Measurements from ENCODE around the gene RASSF10.

Gene RASSF10

DNA sequence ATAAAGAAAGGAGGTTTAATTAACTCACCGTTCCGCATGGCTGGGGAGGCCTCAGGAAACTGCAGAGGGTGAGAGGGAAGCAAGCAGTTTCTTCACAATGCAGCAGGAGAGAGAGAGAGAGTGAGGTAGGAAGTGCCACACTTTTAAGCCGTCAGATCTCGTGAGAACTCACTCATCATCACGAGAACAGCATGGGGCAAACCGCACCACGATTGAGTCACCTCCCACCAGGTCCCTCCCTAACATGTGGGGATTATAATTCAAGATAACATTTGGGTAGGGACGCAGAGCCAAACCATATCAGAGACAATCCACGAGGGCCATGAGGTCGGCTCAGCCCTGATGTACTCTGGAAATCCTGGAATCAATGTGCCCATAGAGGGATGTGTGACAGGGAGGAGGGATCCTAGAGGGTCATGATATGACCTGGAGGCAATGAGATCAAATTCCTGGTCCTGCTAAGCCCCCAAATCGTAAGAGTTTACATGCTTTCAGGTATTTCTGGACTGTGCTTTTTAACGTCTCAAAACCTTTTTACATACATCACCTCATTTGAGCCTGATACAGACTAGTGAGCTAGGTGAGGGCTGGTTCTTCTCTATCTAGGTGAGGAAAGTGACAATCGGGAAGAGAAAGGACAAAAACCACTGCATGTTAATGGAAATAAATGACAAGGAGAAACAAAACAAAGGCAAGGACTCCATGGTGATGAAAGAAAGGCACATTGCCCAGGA lies 19.5 kb upstream of the RASSF10 start:
- intact Hi-C loops (cut with DNase I), result no loop called here
- DNase-seq, result no peak

DNA sequence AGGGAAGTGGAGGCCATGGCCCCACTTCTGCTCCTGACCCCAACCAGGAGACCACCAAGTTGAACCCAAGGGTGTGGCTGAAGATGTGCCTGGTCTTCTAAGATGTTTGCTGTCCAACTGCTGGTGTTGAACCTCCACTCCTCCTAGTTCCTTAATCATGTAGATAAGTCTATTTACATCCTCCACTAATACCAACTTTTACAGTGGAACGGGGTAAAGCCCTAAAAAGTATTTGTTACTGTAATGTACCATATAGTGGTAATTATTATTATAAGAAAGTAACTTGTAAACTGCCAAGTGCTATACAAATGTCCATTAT lies 19.0 kb upstream of the RASSF10 start:
- no peak for DNase-seq
- intact Hi-C loops (cut with DNase I), result no loop called here

DNA sequence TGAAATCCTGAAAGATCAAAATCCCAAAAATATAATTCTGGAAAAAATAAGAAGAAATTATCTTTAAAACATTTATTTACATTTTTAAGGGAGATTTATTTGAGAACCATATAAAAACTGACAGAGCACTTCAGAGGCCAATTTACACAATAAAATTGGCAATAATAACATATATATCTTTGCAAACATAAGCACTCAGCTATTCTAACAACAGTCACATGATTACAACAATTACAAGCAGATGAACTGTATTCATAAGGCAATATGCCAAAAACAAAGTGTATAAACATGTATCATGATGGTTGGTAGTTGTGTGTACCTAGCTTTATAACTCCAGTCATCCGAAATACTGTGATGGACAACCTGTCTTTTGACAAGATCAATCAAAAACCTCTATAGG lies 17.7 kb upstream of the RASSF10 start:
- intact Hi-C loops (cut with DNase I), result no loop called here
- DNase-seq, result no peak

DNA sequence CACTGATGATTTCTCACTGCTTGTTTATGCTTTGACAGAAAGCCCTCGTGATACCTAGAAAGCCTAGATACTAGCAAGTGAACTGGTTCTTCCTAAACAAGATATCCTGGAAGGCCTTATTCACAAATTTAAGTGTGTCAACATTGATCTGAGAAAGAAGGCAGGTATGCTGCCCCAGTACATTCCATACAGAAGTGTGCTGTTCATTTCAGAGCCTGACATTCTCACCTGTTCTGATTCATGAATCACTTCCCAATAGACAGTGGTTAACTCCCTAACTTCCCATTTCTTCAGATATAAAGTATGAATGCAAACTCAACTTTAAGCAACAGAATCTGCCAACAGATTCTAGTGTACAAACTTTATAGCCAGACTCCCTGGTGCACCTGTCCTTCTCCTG lies 15.5 kb upstream of the RASSF10 start:
- intact Hi-C loops (cut with DNase I), result no loop called here
- no peak for DNase-seq

DNA sequence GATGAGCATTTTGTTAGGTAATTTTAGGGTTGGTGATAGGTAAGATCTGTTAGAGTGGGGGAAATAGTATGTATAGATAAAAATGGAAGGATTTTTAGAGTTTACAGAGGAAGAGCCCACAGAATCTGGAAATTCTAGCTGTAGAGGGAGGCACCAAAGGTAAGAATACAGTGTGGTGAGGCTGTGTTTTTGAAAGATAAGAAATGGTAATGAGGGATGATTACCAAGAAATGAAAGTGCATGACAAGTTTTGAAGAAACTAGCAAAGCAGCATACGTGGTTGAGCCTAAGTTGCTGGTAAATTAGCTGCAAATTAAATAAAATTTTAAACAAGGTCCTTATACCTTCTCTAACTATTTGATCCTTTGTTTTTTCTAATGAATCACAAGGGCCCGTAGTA lies 14.6 kb upstream of the RASSF10 start:
- DNase-seq, result no peak
- intact Hi-C loops (cut with DNase I), result no loop called here

DNA sequence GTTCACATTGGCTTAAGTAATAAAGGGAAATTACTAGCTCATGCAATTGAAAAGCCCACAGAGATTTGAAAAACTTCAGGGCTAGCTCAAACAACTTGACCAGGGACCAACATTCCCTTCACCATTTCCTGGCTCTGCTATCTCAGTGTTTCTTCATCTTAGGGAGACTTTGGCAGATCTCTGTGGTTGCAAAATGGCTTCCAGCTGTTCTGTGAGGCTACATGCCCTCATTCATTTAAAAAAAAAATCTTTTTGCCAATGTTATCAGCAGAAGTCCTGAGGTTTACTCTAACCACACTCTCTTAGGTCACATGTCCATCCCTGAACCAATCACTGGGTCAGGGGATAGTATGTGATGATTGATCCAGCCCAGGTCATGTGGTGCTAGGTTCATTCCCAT lies 13.9 kb upstream of the RASSF10 start:
- intact Hi-C loops (cut with DNase I), result no loop called here
- no peak for DNase-seq

DNA sequence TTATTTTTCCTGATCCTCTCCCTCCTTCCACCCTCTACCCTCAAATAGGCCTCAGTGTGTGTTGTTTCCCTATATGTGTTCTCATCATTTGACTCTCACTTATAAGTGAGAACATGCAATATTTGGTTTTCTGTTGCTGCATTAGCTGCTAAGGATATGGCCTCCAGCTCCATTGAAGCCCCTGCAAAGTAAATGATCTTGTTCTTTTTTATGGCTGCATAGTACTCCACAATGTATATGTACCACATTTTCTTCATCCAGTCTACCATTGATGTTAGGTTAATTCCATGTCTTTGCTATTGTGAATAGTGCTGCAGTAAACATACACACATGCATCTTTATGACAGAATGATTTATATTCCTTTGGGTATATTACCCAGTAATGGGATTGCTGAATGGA lies 13.3 kb upstream of the RASSF10 start:
- no peak for DNase-seq
- intact Hi-C loops (cut with DNase I), result no loop called here

DNA sequence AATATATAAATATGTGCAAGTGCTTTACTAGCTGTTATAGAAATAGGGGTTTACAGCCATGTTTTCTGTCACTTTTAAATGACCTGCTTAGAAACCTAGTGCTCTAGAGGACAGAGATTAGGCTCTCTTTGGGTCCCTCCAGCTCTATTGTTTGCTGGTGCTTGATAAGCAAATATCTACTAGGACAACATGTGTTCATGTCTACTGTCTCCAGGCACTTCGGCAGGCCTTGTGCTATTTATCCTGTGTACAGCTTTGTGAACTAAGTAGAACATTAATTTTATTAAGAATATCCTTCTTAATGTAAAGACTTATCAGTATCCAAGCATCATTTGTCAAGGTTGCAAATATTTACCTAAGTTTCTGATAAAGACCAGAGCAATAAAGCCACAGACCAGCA lies 11.9 kb upstream of the RASSF10 start:
- no peak for DNase-seq
- intact Hi-C loops (cut with DNase I), result no loop called here

DNA sequence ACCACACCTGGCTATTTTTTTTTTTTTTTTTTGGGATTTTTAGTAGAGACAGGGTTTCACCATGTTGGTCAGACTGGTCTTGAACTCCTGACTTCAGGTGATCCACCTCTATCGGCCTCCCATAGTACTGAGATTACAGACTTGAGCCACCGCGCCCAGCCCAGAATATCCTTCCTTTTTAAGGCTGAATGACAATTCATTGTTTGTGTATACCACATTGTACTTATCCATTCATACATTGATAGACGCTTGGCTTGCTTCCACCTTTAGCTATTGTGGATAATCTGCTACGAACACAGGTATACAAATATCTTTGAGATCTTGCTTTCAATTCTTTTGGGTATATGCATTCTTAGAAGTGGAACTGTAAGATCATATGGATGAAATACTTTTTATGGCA lies 10.8 kb upstream of the RASSF10 start:
- DNase-seq, result no peak
- intact Hi-C loops (cut with DNase I), result no loop called here

DNA sequence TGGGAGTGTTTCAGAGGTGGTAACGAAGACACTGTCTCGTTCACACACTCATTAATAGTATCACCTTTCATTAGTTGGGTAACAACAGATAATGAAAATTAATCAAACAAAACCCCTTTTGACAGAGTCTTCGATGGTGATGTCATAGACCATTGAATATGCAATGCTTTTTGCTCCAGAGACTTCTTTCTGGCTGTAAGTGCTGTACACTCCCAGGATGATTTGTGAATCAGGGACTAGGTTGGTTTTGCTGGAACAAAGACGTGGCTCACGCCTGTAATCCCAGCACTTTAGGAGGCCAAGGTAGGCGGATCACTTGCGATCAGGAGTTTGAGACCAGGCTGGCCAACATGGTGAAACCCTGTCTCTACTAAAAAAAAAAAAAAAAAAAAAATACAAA lies 9.5 kb upstream of the RASSF10 start:
- no peak for DNase-seq
- intact Hi-C loops (cut with DNase I), result no loop called here

DNA sequence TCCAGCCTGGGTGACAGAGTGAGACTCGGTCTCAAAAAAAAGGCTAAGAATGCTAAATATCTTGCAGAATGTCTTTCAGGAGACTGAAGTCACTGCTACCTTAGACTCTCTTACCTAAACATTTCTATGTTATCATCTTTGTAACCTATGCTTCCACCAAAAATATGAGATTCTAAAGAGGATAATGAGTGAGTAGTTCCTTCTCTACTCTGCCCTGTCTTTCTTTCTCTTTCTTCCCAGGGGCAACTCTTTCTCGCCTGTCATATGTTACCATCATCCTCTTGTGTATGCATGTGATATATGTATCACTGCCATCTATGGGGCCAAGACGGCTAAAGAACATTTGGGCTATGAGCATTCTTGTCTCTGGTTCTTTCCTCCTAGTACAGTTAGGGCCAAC lies 9.0 kb upstream of the RASSF10 start:
- DNase-seq, result no peak
- intact Hi-C loops (cut with DNase I), result no loop called here

DNA sequence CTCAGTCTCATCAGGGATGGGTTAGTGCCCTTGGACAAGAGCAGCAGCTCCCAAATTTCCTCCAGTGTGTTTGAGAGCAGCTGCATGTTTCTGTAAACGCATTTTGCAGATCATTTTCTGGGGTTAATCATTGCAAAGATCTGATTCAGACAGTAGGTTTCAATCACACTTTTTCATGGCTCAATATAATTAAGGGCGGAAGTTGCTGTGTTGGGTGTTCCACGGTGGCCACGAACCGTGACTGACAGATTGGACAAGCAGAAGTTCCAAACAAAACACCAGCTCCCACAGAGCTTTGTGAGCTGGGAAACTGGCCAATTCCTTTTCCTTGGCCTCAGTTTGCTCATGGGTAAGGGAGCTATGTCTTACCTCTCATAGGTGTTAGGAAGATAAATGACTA lies 8.4 kb upstream of the RASSF10 start:
- intact Hi-C loops (cut with DNase I), result no loop called here
- no peak for DNase-seq

DNA sequence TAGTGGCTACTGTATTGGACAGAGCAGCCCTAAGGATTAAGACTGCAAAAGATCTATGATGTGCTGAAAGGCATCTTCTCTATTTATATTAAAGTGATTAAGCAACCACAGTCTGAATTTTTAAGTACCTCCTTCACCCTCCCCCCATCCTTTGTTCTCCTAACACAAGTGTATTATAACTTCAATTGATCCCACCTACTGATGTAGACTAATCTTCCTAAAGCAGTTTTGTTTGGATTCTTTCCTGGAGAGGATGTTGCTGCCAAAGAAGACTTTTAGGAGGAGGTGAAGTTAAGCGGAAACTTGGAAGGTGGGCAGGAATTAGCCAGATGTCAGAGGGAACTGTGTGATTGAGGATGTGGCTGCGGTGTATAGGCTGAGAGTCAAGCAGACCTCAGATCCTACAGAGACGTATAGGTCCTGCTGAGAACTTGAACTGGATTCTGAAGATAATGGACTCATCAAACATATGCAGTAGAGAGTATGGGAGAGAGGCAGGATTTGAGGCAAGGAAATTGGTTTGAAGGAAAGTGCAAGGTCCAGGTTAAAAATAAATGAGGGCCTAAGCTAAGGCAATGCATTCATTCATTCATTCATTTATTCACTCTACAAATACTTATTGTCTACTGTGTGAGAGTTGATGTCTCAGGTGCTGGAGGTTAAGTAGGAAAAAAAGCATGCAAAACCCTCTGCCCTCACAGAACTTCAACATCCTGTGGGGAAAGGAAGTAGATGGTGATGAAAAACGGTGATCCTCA lies 5.2 kb upstream of the RASSF10 start:
- no peak for DNase-seq
- intact Hi-C loops (cut with DNase I), result no loop called here

DNA sequence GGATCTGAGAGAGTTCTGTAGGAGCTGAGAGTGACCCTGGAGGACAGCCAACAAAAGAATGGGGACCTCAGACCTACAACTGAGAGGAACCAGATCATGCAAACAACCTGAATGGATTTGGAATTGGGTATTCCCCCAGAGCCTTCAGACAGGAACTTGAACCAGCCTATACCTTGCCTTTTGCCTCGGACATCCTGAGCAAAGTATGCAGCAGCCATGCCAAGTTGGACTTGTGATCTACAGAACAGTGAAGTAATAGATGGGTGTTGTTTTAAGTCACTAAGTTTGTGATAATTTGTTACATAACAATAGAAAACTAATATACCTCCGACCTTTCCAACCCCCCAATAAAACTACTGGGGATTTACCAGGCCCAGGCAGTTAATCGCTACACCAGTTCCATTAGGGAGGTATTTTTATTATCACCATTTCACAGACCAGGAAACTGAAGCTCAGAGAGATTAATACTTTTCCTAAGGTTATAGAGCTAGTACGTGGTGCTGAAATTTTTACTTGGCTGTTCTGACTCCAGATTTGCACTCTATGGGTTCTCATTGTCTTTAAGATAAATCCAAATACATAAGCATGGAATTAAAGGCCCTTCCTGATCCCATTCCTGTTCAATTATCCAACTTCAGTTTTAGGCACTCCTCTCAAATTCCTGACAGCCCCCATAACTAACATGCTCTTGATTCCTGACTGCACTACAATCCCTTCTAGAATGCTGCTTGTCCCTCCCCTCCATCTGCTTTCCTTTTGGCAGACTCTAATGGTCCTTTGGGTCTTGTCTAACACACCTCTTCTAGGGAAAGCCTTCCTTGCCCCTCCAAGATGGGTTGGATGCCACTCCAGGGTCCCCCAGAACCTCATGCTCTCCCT lies 1.7 kb upstream of the RASSF10 start:
- intact Hi-C loops (cut with DNase I), result no loop called here
- no peak for DNase-seq

DNA sequence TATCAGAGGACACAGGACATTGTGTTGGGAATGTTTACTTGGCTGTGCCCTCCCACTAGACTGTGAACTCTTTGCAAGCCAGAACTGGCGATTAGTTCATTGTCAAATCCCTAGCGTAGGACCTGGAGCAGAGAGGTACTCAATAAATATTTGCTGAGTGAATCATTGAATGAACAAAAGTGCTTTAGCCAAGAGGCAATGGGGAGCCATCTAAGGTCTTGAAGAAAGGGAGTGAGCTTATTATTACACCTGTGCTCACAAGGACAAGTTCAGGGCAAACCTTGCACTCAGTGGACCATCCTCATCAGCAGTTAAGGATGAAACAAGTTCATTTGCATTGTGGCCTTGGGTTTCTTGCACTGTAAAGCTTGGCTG lies 1.1 kb upstream of the RASSF10 start:
- no peak for DNase-seq
- intact Hi-C loops (cut with DNase I), result no loop called here

DNA sequence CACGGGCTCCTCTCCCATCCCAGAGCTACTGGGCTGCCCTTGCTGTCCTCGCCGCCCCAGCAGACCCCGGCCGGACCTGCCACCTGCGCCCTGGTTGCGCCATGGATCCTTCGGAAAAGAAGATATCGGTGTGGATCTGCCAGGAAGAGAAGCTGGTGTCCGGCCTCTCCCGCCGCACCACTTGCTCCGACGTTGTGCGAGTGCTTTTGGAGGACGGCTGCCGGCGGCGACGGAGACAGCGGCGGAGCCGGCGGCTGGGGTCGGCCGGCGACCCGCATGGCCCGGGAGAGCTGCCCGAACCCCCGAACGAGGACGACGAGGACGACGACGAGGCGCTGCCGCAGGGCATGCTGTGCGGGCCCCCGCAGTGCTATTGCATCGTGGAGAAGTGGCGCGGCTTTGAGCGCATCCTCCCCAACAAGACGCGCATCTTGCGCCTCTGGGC lies 382 bp downstream of the RASSF10 start:
- intact Hi-C loops (cut with DNase I), result no loop called here
- DNase-seq, result no peak

DNA sequence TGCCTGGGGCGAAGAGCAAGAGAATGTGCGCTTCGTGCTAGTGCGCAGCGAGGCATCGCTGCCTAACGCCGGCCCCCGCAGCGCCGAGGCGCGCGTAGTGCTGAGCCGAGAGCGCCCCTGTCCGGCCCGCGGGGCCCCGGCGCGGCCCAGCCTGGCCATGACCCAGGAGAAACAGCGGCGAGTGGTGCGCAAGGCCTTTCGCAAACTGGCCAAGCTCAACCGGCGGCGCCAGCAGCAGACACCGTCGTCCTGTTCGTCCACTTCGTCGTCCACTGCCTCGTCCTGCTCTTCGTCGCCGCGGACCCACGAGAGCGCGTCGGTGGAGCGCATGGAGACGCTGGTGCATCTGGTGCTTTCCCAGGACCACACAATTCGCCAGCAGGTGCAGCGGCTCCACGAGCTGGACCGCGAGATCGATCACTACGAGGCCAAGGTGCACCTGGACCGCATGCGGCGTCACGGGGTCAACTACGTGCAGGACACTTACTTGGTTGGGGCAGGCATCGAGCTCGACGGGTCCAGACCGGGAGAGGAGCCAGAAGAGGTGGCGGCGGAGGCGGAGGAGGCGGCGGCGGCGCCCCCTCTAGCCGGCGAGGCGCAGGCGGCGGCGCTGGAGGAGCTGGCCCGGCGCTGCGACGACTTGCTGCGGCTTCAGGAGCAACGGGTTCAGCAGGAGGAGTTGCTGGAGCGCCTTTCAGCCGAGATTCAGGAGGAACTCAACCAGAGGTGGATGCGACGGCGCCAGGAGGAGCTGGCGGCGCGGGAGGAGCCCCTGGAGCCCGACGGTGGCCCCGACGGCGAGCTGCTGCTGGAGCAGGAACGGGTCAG lies 1.0 kb downstream of the RASSF10 start:
- peak in 15 of 42 donors; percentile 9 to 57 (median 22) for DNase-seq
- intact Hi-C loops (cut with DNase I), result no loop called here

DNA sequence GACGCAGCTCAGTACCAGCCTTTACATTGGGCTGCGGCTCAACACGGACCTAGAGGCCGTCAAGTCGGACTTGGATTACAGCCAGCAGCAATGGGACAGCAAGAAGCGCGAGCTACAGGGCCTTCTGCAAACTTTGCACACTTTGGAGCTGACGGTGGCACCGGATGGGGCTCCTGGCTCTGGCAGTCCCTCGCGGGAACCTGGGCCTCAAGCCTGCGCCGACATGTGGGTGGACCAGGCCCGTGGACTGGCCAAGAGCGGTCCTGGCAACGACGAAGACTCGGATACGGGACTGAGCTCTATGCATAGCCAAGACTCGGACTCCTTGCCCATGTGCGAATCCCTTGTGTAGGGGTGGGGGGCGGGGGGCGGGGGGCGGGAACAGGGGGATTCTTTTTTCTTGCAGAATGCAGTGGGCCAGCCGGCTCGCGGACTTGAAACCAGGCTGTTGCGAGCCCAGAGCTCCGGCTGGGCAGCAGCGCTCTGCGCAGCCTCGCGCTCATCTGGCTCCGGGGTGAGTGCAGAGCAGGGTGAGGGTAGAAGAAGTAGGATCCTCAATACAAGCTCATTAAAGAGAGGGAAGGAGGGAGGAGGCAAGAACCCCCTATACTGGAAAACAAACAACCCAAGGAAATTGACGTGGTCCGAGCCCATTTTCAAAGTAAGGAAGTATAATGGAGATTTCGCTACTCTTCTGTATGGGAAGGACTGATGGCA lies 1.8 kb downstream of the RASSF10 start:
- peak in 12 of 42 donors; percentile 11 to 58 (median 20) for DNase-seq
- intact Hi-C loops (cut with DNase I), result no loop called here

Measured in head of caudate nucleus (tissue), 42 donors.